HCEC 1CT (cell line): ENCODE measurements around the gene TSN.
A peak's percentile ranks its signal among the peaks of the same experiment; 100 is the strongest.
"Not testable (repeated sequence)": the region's sequence is repeated elsewhere in the genome, so short reads cannot be mapped to it uniquely, and the experiment has no call there.

Source experiments
- DNase-seq: peaks from one replicate; pipeline ENCODE4 v3.0.0-alpha.2; 2017

Gene TSN

GRCh38 chr2:121804340-121804739, 48.9 kb downstream of the TSN start:
- peak; percentile 2 for DNase-seq

GRCh38 chr2:121804997-121805765, 49.7 kb downstream of the TSN start:
- DNase-seq, result no peak

- no peak for DNase-seq
These were observed 50.3 kb downstream of the TSN start for GRCh38 chr2:121805766-121806143.

- DNase-seq, result not testable (repeated sequence)
These were observed 52.3 kb downstream of the TSN start for GRCh38 chr2:121807771-121808170.

- DNase-seq, result no peak
These were observed 54.2 kb downstream of the TSN start for GRCh38 chr2:121809607-121810006.

- DNase-seq, result peak; percentile 57
These were observed 55.8 kb downstream of the TSN start for GRCh38 chr2:121810959-121811853.

GRCh38 chr2:121813083-121813482, 57.6 kb downstream of the TSN start:
- DNase-seq, result not testable (repeated sequence)

GRCh38 chr2:121815216-121815615, 59.8 kb downstream of the TSN start:
- no peak for DNase-seq

- DNase-seq, result no peak
These were observed 61.3 kb downstream of the TSN start for GRCh38 chr2:121816797-121817196.

- DNase-seq, result not testable (repeated sequence)
These were observed 61.9 kb downstream of the TSN start for GRCh38 chr2:121817304-121817703.
